Activated CD4-positive, CD25-positive, alpha-beta regulatory T cell treated with anti-CD3 and anti-CD28 coated beads, Interleukin-2, amount 50 U/mL, for 72 hours (primary cell): ENCODE measurements around the gene HIPK2.

Experiments
- DNase-seq: peaks from one replicate; pipeline ENCODE4 v3.0.0; 2021

The HIPK2 gene

GRCh38 chr7:139733751-139734150, 44.0 kb downstream of the HIPK2 start:
- DNase-seq, result no peak

- no peak for DNase-seq
Observed at GRCh38 chr7:139732471-139733167, 45.2 kb downstream of the HIPK2 start.

GRCh38 chr7:139731802-139732470, 45.9 kb downstream of the HIPK2 start:
- DNase-seq, result no peak

- DNase-seq, result no peak
Observed at GRCh38 chr7:139730746-139731612, 46.8 kb downstream of the HIPK2 start.

GRCh38 chr7:139728203-139728602, 49.6 kb downstream of the HIPK2 start:
- no peak for DNase-seq

- DNase-seq, result no peak
Observed at GRCh38 chr7:139727151-139727705, 50.6 kb downstream of the HIPK2 start.

GRCh38 chr7:139726485-139726869, 51.3 kb downstream of the HIPK2 start:
- DNase-seq, result no peak

- DNase-seq, result no peak
Observed at GRCh38 chr7:139725858-139726484, 51.8 kb downstream of the HIPK2 start.

- no peak for DNase-seq
Observed at GRCh38 chr7:139725077-139725476, 52.7 kb downstream of the HIPK2 start.

GRCh38 chr7:139722604-139723003, 55.2 kb downstream of the HIPK2 start:
- no peak for DNase-seq

- no peak for DNase-seq
Observed at GRCh38 chr7:139721821-139722220, 56.0 kb downstream of the HIPK2 start.

GRCh38 chr7:139721417-139721816, 56.4 kb downstream of the HIPK2 start:
- DNase-seq, result no peak

- no peak for DNase-seq
Observed at GRCh38 chr7:139720705-139721231, 57.0 kb downstream of the HIPK2 start.

- DNase-seq, result no peak
Observed at GRCh38 chr7:139720186-139720585, 57.6 kb downstream of the HIPK2 start.

GRCh38 chr7:139718859-139719258, 58.9 kb downstream of the HIPK2 start:
- DNase-seq, result no peak

- DNase-seq, result no peak
Observed at GRCh38 chr7:139718141-139718540, 59.7 kb downstream of the HIPK2 start.

- no peak for DNase-seq
Observed at GRCh38 chr7:139716156-139716942, 61.4 kb downstream of the HIPK2 start.

- DNase-seq, result no peak
Observed at GRCh38 chr7:139715194-139715815, 62.5 kb downstream of the HIPK2 start.

- no peak for DNase-seq
Observed at GRCh38 chr7:139714163-139714901, 63.5 kb downstream of the HIPK2 start.

GRCh38 chr7:139713526-139714162, 64.2 kb downstream of the HIPK2 start:
- DNase-seq, result no peak
